Mesothelial cell of epicardium (in vitro differentiated cells): ENCODE data around the gene KLHL21. TPM values are rescaled to one million over a fixed set of nuclear protein-coding genes. Genes with fewer than 3 reads are reported as not detected.

ENCODE experiments used
- DNase-seq, 2 experiments: peaks; one replicate each; pipeline ENCODE4 v3.0.0; 2021; ENCODE audit warnings: low spot score in 2 of 2; ENCODE audit not compliant: unreplicated experiment in 2 of 2
- H3K27ac Mint-ChIP-seq: 2 replicates; pipeline ENCODE4 v1.8.0; 2021; ENCODE audit warnings: mixed read lengths
- H3K27me3 Mint-ChIP-seq: 2 replicates; pipeline ENCODE4 v1.8.0; 2021; ENCODE audit warnings: low read depth, mixed read lengths
- H3K36me3 Mint-ChIP-seq: 2 replicates; pipeline ENCODE4 v1.8.0; 2021; ENCODE audit warnings: mixed read lengths
- H3K4me1 Mint-ChIP-seq: 2 replicates; pipeline ENCODE4 v1.8.0; 2021; ENCODE audit warnings: mixed read lengths
- H3K4me3 Mint-ChIP-seq: 2 replicates; pipeline ENCODE4 v1.8.0; 2021; ENCODE audit warnings: mild to moderate bottlenecking, moderate library complexity, mixed read lengths
- H3K9me3 Mint-ChIP-seq: 2 replicates; pipeline ENCODE4 v1.8.0; 2021; ENCODE audit warnings: mixed read lengths
- total RNA-seq: library from RNA; stranded (reverse); gene quantifications from 3 replicates; pipeline ENCODE4 v1.2.1, GENCODE V29; 2021
- TF ChIP-seq, protein P1 (sequence below): fragments of 200-600 bp; sonication (generic); IDR thresholded peaks from one replicate; pipeline ENCODE4 v1.5.0; 2021; ENCODE audit warnings: antibody characterized with exemption; ENCODE audit not compliant: unreplicated experiment

Gene KLHL21
- total RNA-seq, 1 donor from 2014 or later: 25.1 TPM

DNA sequence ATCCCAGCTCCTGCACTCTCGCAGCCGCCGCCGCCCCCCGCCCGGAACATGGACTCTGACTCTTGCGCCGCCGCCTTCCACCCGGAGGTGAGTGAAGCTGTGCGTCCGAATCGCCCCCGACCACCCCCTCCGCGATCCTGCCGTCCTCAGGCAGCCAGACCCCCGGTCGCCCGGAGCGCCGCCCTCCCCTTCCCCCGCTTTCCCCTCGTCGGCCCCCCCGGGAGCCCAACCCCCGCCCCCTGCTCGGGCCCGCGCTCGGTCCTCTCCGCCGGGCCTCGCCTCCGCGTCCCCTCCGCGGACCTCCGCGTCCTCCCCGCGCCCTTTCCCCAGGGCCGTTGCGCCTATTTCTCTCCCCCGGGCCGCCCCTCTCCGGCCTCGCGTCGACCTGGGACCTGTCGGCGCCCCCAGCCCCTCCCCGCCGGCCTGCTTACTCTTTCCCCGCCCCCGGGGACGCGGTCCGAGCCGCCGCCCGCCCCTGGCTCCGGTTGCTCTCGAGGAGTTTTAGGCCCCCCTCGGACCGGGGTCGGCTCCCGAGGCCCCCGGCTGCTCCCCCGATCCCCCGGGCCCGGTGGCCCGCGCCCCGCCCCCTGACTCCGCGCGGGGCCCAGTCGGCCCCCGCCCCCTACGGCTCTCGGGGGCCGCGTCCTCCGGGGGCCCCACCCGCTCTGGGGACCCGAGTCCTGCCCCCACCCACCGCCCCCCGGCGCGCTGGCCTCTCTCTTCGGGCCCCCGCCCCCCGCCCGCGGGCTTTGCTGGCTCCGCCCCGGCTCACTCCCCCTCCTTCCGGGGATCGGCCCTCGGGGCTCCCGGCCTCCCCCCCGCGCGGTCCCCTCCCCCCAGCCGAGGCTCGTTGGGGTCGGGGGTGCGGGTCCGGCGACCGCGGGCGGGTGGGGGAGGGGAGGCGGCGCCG is 11.6 kb upstream of the KLHL21 start:
- H3K9me3 Mint-ChIP-seq: no peaks in the 10 kb centered on the region
- peak; percentile 54 to 72 for DNase-seq

GRCh38 chr1:6613361-6614018 is 10.8 kb upstream of the KLHL21 start, which contains the start of gene PHF13:
Gene PHF13 (plus strand): TSS chr1:6613731. CDS start chr1:6614067, 336 bp downstream.
- H3K4me1 Mint-ChIP-seq: peaks cover 30% of the 10 kb centered on the region
- H3K27ac Mint-ChIP-seq: peak within 1 kb of the TSS; percentile 98
- DNase-seq: peak; percentile 100
- H3K36me3 Mint-ChIP-seq: no peaks in the 10 kb centered on the region
- no peaks in the 10 kb centered on the region for H3K27me3 Mint-ChIP-seq
- TF ChIP-seq, protein P1, sequence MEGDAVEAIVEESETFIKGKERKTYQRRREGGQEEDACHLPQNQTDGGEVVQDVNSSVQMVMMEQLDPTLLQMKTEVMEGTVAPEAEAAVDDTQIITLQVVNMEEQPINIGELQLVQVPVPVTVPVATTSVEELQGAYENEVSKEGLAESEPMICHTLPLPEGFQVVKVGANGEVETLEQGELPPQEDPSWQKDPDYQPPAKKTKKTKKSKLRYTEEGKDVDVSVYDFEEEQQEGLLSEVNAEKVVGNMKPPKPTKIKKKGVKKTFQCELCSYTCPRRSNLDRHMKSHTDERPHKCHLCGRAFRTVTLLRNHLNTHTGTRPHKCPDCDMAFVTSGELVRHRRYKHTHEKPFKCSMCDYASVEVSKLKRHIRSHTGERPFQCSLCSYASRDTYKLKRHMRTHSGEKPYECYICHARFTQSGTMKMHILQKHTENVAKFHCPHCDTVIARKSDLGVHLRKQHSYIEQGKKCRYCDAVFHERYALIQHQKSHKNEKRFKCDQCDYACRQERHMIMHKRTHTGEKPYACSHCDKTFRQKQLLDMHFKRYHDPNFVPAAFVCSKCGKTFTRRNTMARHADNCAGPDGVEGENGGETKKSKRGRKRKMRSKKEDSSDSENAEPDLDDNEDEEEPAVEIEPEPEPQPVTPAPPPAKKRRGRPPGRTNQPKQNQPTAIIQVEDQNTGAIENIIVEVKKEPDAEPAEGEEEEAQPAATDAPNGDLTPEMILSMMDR: no peak
- H3K9me3 Mint-ChIP-seq: no peaks in the 10 kb centered on the region
- peak within 1 kb of the TSS; percentile 91 for H3K4me3 Mint-ChIP-seq

More for the DNA sequence above, 11.6 kb upstream of the KLHL21 start:
- peak overlapping the region; percentile 73 for H3K4me3 Mint-ChIP-seq
- peaks cover 30% of the 10 kb centered on the region for H3K4me1 Mint-ChIP-seq
- TF ChIP-seq, protein P1: no peak
- H3K27me3 Mint-ChIP-seq: no peaks in the 10 kb centered on the region
- no peak overlapping the region for H3K27ac Mint-ChIP-seq
- H3K36me3 Mint-ChIP-seq: no peaks in the 10 kb centered on the region

- H3K4me3 Mint-ChIP-seq: peak overlapping the region; percentile 91
- TF ChIP-seq, protein P1: no peak
- peaks cover 32% of the 10 kb centered on the region for H3K4me1 Mint-ChIP-seq
- H3K9me3 Mint-ChIP-seq: no peaks in the 10 kb centered on the region
- peak overlapping the region; percentile 98 for H3K27ac Mint-ChIP-seq
- DNase-seq: peak in 1 of 2 experiments; percentile 61
- H3K27me3 Mint-ChIP-seq: no peaks in the 10 kb centered on the region
- no peaks in the 10 kb centered on the region for H3K36me3 Mint-ChIP-seq
Observed at GRCh38 chr1:6612641-6613360, 10.1 kb upstream of the KLHL21 start.

GRCh38 chr1:6603915-6604558 is 1.4 kb upstream of the KLHL21 start:
- DNase-seq: peak; percentile 58 to 74
- Mint-ChIP-seq H3K4me1 (peaks cover 38% of the 10 kb centered on the region), H3K4me3 (peak overlapping the region; percentile 66), H3K36me3 (no peaks in the 10 kb centered on the region), H3K9me3 (no peaks in the 10 kb centered on the region), H3K27ac (peak overlapping the region; percentile 99), H3K27me3 (no peaks in the 10 kb centered on the region)
- TF ChIP-seq, protein P1: no peak
